ENCODE data around the gene FSTL3. TPM values are rescaled to one million over a fixed set of nuclear protein-coding genes. Genes with fewer than 3 reads are reported as not detected.

The FSTL3 gene
- total and polyA plus RNA-seq, 10 of the 15 experiments (the other 5 are each of a cell fraction or from before 2014, with no cell fraction given) = 0.42 to 13.5 (median 3.6) TPM

DNA sequence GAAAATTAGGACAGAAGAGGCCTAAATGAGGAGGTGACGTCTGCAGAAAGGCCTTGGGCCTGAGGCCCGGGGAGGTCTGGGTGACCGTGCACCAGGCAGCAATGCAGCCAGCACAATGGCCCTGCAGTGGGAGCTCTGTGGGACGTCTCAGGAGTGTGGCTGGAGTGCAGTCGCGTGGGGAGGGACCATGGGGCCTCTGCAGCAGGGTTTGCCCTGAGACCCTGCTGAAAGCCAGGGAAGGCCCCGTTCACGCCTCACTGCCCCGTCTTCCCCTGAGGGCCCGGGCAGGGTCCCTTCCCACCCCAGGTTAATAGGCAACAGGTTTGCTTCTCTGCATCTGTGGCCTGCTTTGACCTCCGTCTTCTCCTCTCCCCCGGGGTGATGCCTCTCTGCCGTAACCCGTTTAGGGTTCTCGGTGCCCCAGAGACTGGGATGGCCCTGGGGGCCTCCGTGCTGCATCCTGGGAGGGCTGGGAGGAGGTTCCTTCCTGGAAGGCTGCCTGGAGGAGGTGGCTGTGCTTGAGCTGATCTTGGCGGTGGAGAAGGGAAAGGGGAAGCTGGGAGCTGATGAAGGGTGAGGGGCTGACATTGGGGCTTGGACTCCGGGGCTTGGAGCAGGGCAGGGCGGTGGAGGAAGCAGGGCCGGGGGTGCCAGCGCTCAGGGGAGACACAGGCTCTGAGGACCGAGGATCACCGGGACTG lies 42.2 kb downstream of the FSTL3 start (continued):
- TF ChIP-seq HDAC6 (IDR thresholded peaks at IDR 0.05; ENCODE audit: unreplicated experiment) = no peak
- no peak for TF ChIP-seq USF2 (IDR thresholded peaks at IDR 0.05; ENCODE audit: borderline replicate concordance, low read depth, low read length)
- no peak for TF ChIP-seq YY1 (IDR thresholded peaks at IDR 0.05; ENCODE audit: low read depth, low read length)
- TF ChIP-seq CEBPB (IDR thresholded peaks at IDR 0.05; ENCODE audit: borderline replicate concordance in 1 of 2, low read depth in 2 of 2, low read length in 2 of 2) = no peak
- TF ChIP-seq, protein P1, sequence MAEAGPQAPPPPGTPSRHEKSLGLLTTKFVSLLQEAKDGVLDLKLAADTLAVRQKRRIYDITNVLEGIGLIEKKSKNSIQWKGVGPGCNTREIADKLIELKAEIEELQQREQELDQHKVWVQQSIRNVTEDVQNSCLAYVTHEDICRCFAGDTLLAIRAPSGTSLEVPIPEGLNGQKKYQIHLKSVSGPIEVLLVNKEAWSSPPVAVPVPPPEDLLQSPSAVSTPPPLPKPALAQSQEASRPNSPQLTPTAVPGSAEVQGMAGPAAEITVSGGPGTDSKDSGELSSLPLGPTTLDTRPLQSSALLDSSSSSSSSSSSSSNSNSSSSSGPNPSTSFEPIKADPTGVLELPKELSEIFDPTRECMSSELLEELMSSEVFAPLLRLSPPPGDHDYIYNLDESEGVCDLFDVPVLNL (IDR thresholded peaks at IDR 0.05; ENCODE audit: low read depth, low read length) = no peak
- 0 out of 2 replicates have a peak, but pooled peaks have one; percentile 27 for TF ChIP-seq IKZF1 (conservative IDR thresholded peaks at IDR 0.05)
- TF ChIP-seq NR2F1 (conservative IDR thresholded peaks at IDR 0.05) = peak; percentile 49
- no peak for TF ChIP-seq ATF7 (IDR thresholded peaks at IDR 0.05; ENCODE audit: low read depth)

DNA sequence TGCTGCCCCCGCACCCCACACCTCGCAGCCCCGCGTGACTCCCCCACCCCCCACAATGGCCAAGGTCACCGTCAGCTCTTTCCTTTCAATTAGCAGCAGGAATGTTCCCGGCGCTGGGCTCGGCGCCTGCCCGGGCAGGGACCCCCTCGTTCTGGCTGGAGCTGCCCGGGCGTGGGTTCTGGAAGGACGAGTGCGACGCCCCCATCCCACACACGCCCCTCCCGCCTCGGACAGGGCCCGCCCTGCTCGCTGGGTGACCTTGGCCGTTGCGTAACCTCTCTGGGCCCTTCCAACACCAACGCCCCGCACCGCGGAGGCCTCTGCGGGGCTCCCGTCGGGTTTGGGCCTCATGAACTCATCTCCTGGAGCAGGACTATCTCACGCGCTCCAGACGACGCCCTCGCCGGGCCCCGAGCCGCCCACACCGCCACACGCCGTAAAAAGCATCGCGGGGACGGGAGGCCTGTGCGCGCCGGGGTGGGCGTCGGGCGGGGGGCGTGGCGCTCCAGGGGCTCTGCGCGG lies 42.9 kb downstream of the FSTL3 start:
- ChIA-PET RAD21 (ENCODE audit: unreplicated experiment) (no interaction called here), POLR2A (no interaction called here), CTCF (interaction anchor here (1.5 kb wide), 1 partner anchor 42 kb away, joined by 3 read pairs; no protein-coding TSS in a partner anchor), SMC1A (ENCODE audit: uncharacterized antibody, unreplicated experiment) (no interaction called here)
- Histone ChIP-seq H3K4me1 (ENCODE audit: control insufficient read depth, insufficient read depth, low read length) (no peaks in the 10 kb centered on the region; the same call in 1 of the 2 replicates), H3K9me3 (replicated peaks; ENCODE audit: control insufficient read depth, insufficient read depth, low read length) (peaks cover 5% of the 10 kb centered on the region; the same call in 1 of the 3 replicates), H3K4me2 (ENCODE audit: control insufficient read depth, insufficient read depth) (0 out of 2 replicates have a peak overlapping the region, but pooled peaks have one; percentile 7), H3K36me3 (ENCODE audit: control insufficient read depth in 2 of 2, insufficient read depth in 2 of 2, low read length in 1 of 2) (no peaks in the 10 kb centered on the region), H3K79me2 (ENCODE audit: control insufficient read depth, insufficient read depth, low read length) (no peaks in the 10 kb centered on the region), H3K27ac (ENCODE audit: control insufficient read depth, insufficient read depth) (no peak overlapping the region), H3K9ac (ENCODE audit: control insufficient read depth, insufficient read depth, low read length) (no peak overlapping the region), H4K20me1 (ENCODE audit: control insufficient read depth, insufficient read depth) (no peaks in the 10 kb centered on the region), H2AFZ (ENCODE audit: control insufficient read depth, low read depth, low read length) (no peak overlapping the region), H3K27me3 (replicated peaks in 1 of 2; ENCODE audit: control insufficient read depth in 2 of 2, insufficient read depth in 2 of 2, low read length in 1 of 2) (no peaks in the 10 kb centered on the region), H3K4me3 (no peak overlapping the region)
- WGBS (ENCODE audit: insufficient coverage, insufficient replicate concordance, low lambda C conversion rate, missing lambda C conversion rate) = 72% methylated on average over 45 of the region's 54 CpGs
- BruUV-seq (replicated peaks) = no TSS peak
- DNase-seq (ENCODE audit: low read depth, low spot score) (no peak), ATAC-seq (no peak), FAIRE-seq (no peak)
- in situ Hi-C loops (cut with MboI) = no loop called here
- intact Hi-C loops (cut with micrococcal nuclease; ENCODE audit: unreplicated experiment) = no loop called here
- no peak for TF ChIP-seq TARDBP (IDR thresholded peaks at IDR 0.05; ENCODE audit: borderline replicate concordance)
- TF ChIP-seq, protein P2, sequence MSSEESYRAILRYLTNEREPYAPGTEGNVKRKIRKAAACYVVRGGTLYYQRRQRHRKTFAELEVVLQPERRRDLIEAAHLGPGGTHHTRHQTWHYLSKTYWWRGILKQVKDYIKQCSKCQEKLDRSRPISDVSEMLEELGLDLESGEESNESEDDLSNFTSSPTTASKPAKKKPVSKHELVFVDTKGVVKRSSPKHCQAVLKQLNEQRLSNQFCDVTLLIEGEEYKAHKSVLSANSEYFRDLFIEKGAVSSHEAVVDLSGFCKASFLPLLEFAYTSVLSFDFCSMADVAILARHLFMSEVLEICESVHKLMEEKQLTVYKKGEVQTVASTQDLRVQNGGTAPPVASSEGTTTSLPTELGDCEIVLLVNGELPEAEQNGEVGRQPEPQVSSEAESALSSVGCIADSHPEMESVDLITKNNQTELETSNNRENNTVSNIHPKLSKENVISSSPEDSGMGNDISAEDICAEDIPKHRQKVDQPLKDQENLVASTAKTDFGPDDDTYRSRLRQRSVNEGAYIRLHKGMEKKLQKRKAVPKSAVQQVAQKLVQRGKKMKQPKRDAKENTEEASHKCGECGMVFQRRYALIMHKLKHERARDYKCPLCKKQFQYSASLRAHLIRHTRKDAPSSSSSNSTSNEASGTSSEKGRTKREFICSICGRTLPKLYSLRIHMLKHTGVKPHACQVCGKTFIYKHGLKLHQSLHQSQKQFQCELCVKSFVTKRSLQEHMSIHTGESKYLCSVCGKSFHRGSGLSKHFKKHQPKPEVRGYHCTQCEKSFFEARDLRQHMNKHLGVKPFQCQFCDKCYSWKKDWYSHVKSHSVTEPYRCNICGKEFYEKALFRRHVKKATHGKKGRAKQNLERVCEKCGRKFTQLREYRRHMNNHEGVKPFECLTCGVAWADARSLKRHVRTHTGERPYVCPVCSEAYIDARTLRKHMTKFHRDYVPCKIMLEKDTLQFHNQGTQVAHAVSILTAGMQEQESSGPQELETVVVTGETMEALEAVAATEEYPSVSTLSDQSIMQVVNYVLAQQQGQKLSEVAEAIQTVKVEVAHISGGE (CRISPR knock-in tag; IDR thresholded peaks at IDR 0.05) = no peak
- TF ChIP-seq, protein P3, sequence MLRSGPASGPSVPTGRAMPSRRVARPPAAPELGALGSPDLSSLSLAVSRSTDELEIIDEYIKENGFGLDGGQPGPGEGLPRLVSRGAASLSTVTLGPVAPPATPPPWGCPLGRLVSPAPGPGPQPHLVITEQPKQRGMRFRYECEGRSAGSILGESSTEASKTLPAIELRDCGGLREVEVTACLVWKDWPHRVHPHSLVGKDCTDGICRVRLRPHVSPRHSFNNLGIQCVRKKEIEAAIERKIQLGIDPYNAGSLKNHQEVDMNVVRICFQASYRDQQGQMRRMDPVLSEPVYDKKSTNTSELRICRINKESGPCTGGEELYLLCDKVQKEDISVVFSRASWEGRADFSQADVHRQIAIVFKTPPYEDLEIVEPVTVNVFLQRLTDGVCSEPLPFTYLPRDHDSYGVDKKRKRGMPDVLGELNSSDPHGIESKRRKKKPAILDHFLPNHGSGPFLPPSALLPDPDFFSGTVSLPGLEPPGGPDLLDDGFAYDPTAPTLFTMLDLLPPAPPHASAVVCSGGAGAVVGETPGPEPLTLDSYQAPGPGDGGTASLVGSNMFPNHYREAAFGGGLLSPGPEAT (IDR thresholded peaks at IDR 0.05; ENCODE audit: low read depth) = no peak
- TF ChIP-seq CREM (IDR thresholded peaks at IDR 0.05; ENCODE audit: low read depth) = no peak
- no peak for TF ChIP-seq HCFC1 (IDR thresholded peaks at IDR 0.05; ENCODE audit: low read length)

Measured in GM12878 (cell line).